ENCODE data around the gene KRTDAP.

- TF ChIP-seq, protein P1, sequence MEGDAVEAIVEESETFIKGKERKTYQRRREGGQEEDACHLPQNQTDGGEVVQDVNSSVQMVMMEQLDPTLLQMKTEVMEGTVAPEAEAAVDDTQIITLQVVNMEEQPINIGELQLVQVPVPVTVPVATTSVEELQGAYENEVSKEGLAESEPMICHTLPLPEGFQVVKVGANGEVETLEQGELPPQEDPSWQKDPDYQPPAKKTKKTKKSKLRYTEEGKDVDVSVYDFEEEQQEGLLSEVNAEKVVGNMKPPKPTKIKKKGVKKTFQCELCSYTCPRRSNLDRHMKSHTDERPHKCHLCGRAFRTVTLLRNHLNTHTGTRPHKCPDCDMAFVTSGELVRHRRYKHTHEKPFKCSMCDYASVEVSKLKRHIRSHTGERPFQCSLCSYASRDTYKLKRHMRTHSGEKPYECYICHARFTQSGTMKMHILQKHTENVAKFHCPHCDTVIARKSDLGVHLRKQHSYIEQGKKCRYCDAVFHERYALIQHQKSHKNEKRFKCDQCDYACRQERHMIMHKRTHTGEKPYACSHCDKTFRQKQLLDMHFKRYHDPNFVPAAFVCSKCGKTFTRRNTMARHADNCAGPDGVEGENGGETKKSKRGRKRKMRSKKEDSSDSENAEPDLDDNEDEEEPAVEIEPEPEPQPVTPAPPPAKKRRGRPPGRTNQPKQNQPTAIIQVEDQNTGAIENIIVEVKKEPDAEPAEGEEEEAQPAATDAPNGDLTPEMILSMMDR (IDR thresholded peaks at IDR 0.05), result no peak
- no peak for TF ChIP-seq POLR2A (IDR thresholded peaks at IDR 0.05)
Observed at GRCh38 chr19:35501684-35502083, 11.4 kb upstream of the KRTDAP start.
